Putamen (tissue), 1 donor: Measurements from ENCODE around the gene ARHGAP26.

ENCODE experiments used
- DNase-seq: peaks from one replicate; pipeline ENCODE4 v3.0.0-alpha.2; 2016; ENCODE audit warnings: low spot score

ARHGAP26 gene

DNA sequence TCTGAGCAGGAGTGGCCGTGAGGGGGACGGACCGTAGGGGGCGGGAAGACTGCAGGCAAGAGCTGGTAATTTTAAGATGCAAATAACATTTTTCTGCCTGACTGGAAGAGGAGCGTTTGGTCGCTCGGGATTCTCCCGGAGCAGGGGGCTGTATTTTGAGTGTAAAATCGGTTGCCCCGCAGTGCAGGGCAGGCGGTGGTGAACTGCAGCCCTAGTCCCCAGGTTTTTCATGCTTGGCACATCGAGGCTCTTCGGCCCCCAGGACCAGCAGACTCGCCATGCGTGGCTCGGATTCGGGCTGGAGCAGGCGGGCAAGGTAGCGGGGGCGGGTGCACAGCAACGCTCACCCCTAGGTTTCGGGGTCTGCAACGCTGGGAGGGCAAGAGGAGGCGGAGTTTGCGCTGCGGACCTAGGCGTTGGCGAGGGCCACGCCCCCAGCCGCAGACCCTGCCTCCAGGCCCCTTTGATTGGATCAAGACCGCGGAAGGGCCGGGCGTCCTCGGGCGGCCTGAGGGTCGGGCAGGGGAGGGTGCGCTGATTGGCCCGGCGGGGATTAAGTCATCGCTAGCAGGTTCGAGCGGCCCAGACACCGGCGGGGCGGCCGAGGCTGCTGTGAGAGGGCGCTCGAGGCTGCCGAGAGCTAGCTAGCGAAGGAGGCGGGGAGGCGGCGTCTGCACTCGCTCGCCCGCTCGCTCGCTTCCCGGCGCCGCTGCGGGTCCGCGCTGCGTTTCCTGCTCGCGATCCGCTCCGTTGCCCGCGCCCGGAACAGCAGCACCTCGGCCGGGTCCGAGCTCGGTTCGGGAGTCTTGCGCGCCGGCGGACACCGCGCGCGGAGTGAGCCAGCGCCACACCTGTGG lies at the start of gene ARHGAP26:
Gene ARHGAP26 (plus strand): TSS at position 585 of the 857 bp plus-strand sequence. CDS start 385 bp downstream, outside the sequence.
- DNase-seq: peak; percentile 98

- DNase-seq: no peak
Measured at GRCh38 chr5:142720641-142721271, 49.4 kb upstream of the ARHGAP26 start.

DNA sequence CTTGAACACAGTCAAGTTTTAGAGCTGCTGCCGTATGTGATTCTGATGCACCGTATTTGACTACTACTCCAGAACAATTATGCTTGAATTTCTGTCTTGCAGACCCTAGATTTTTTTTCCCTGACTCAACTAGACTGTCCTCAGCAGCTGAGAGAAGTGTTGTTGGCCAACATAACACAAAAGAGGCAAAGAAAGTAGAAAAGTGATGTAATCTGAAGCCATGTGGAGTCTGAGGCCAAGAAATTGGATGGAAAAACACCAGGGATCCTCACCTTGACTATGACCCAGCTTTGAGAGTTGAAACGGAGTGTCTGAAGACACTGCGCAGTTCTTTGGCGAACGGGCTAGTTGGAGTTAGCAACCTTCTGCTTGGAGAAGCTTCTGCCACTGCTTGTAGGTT lies 48.0 kb upstream of the ARHGAP26 start:
- DNase-seq: no peak

DNA sequence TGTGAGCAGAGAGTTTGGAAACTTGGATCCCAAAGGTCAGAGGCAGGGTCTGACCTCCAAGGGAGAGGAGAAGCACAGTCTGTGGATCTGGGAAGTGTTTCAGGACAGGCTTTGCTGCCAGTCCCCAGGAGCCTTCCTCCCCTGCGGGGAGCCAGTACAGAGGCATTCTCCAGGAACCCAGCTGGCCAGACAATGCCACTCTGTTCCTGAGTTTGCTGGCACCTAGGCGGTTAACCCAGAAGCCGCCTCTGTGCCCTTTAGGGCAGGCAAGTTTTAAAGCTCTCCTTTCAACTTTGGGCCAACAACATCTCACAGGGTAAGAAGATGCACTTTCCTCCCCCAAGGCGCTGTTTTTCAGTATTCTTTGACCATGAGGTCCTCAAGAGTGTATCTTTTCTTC lies 47.3 kb upstream of the ARHGAP26 start:
- DNase-seq: no peak

DNA sequence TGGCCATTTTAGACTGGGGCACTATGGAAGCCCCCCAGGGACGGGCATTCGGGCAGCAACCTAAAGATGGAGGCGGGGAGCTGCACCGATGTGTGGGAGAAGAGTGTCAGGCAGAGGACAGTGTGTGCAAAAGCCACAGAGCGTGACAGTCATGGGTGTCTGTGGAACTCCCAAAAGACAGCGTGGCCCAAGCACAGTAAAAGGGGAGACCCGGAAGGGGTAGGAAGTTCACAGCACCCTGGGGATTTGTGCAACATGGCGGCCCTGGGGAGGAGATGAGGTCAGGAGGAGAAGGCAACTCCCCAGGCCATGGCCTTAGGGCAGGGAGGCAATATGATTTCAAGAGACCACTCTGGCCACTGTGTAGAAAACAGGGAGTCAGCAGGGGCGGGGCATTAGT lies 45.4 kb upstream of the ARHGAP26 start:
- DNase-seq: no peak

DNA sequence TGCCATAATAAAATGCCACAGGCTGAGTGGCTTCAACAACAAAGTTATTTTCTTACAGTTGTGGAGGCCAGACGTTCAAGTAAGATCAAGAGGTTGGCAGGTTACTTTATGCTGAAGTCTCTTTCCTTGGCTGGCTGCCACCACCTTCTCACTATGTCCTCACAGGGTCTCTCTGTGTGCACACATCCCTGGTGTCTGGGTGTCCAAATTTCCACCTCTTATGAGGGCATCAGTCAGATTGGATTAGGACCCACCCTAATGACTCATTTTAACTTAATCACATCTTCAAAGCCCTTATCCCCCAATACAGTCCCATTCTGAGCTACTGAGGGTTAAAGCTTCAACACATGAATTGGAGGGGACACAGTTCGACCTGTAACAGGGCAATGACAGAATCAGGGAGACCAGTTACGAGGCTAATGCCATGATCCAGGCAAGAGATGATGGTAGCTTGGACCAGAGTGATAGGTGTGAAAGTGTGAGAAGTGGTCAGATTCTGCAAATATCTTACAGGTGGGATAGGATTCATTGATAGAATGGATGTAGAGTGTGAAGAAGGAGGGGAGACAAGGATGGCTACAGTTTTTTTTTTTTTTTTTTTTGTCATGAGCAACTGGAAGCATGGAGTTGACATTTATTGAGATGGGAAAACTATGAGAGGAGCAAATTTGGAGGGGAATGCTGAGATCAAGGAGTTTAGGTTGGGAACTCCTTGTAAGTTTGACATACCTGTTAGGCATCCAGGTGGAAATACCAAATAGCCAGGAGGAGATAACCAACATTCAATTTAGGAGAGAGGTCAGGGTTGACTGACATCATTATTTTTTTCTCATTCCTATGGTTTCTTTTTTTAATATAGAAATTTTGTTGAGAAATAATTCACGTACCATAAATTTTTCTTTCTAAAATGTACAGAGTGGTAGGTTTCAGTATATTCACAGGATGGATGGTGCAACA lies 44.7 kb upstream of the ARHGAP26 start:
- no peak for DNase-seq

GRCh38 chr5:142726188-142726731 lies 43.9 kb upstream of the ARHGAP26 start:
- DNase-seq: no peak

DNA sequence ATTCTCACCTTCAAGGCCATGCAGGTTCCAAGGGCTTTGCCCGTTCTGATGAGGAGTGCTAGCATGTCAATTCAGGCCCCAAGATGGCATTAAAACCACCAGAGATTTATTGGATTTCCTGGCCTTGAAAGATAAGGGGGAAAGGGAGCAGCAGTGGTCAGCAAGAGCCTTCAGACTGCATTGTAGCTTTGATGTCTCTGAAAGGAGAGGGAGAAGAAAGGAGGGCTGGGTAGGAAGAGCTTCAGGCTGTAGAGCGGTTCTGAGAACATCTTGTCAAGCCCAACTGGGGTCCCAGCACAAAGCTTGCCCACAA lies 42.5 kb upstream of the ARHGAP26 start:
- no peak for DNase-seq

GRCh38 chr5:142735323-142736246 lies 34.6 kb upstream of the ARHGAP26 start:
- DNase-seq: no peak

GRCh38 chr5:142736247-142736632 lies 33.9 kb upstream of the ARHGAP26 start:
- no peak for DNase-seq

DNA sequence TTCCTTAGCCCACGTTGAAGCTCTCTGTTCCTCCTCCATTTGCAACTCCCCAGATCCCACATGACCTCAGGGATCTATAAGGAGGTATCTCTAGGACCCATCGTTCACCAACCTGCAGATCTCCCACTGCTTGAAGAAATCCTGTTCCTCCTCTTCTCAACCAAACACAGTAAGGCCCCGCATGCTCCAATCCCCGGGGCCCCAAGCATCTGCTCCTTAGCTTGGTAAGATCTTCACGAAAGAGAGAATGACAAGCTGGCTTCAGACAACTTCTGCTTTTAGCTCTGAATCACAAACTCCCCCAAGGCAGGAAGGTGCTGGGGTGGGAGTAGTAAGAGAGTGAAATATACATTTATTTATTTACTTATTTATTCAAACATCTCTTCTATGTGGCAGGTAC lies 33.0 kb upstream of the ARHGAP26 start:
- DNase-seq: no peak

GRCh38 chr5:142740474-142741242 lies 29.5 kb upstream of the ARHGAP26 start:
- no peak for DNase-seq

- DNase-seq: no peak
Measured at GRCh38 chr5:142743592-142744441, 26.4 kb upstream of the ARHGAP26 start.

- no peak for DNase-seq
Measured at GRCh38 chr5:142745268-142745667, 24.9 kb upstream of the ARHGAP26 start.

DNA sequence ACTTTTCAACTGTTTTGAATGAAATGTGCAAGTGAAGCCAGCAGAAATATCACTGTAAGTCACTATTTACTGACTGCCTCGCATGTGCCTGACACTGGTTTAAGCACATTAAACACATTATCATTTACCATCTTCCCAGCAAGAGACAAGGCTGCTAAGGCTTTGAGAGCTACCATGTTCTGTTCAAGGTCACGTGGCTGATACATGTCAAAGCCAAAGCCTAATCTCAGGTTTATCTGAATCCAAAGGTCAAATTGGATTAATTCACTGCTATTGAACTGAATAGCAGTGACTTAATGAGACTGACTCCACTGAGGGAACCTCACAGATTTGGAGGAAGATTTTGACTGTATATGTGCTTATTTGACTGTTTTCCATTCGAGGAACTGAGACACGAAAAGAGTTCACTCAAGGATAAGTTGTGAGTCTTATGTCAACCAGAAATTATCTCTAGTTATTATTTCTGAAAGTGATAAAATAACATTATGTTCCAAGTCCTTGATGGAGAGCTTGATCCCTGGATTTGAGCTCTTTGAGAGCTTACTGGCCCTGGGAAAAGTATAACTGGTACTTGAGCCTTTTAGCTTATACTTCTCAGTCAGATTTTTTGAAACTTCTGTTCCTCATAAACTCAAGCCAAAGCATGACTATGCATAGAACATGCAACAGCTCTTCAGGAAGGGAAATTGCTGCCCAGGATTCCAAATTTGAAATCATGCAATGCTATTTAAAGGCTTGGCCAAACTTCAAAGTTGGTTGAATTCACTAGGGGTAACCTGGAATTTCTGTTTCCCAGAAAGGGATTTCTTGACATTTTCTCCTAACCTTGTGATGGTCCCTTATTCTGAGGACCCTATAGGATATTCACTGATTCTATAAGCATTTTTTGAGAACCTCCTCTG lies 23.4 kb upstream of the ARHGAP26 start:
- DNase-seq: no peak

DNA sequence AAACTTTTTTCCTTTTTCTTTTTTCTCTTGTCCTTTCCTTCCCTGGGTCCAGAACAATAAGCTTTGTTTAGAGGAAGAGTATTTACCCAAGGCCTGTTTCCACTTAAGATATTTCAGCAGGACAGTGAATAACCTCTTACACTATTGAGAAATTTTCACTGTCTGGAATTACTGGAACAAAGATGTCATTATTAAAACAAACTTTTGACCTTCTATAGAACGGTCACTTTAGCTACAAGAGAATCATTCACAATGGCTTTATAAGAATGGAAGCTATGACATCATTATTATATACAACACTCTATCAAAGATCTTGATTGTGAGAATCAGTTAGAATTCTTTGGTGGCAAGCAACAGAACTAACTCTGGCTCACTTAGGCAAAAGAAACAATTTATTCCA lies 22.0 kb upstream of the ARHGAP26 start:
- DNase-seq: no peak

GRCh38 chr5:142748568-142749249 lies 21.5 kb upstream of the ARHGAP26 start:
- no peak for DNase-seq

DNA sequence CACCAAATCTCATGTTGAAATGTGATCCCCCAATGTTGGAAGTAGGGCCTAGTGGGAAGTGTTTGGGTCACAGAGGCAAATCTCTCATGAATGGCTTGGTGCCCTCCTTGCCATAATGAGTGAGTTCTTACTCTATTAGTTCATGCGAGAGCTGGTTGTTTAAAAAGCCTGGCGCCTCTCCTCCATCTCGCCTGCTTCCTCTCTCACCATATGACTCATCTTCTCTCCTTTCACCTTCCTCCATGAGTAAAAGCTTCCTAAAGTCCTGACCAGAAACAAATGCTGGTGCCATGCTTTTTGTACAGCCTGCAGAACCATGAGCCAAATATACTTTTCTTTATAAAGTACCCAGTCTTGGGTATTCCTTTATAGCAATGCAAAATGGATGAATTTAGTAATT lies 20.9 kb upstream of the ARHGAP26 start:
- no peak for DNase-seq
